ENCODE data around the gene HAO2.

DNA sequence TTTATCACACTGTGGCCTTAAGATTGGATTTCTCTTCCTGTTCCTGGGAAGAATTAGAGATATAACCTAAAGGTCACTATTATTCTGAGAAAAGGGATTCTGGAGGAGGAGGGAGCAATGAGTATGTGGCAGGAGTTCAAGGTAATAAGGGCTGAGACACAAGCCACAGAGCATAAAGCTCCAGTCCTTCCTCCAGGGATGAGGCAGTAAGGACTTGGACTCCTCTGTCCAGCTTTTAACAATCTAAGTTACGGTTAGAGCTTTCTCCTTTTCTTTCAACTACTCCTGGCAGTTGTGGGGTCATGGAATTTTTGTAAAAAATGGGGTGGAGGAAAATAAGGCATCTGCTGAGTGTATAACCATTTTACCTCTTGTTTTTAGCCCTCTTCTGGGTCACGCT lies 46.4 kb downstream of the HAO2 start, which contains the start of gene HSD3B2:
- TF ChIP-seq, protein P1, sequence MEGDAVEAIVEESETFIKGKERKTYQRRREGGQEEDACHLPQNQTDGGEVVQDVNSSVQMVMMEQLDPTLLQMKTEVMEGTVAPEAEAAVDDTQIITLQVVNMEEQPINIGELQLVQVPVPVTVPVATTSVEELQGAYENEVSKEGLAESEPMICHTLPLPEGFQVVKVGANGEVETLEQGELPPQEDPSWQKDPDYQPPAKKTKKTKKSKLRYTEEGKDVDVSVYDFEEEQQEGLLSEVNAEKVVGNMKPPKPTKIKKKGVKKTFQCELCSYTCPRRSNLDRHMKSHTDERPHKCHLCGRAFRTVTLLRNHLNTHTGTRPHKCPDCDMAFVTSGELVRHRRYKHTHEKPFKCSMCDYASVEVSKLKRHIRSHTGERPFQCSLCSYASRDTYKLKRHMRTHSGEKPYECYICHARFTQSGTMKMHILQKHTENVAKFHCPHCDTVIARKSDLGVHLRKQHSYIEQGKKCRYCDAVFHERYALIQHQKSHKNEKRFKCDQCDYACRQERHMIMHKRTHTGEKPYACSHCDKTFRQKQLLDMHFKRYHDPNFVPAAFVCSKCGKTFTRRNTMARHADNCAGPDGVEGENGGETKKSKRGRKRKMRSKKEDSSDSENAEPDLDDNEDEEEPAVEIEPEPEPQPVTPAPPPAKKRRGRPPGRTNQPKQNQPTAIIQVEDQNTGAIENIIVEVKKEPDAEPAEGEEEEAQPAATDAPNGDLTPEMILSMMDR (IDR thresholded peaks at IDR 0.05), result no peak
- TF ChIP-seq POLR2A (IDR thresholded peaks at IDR 0.05), result no peak
